ENCODE measurements around the gene SPATA2L.

DNA sequence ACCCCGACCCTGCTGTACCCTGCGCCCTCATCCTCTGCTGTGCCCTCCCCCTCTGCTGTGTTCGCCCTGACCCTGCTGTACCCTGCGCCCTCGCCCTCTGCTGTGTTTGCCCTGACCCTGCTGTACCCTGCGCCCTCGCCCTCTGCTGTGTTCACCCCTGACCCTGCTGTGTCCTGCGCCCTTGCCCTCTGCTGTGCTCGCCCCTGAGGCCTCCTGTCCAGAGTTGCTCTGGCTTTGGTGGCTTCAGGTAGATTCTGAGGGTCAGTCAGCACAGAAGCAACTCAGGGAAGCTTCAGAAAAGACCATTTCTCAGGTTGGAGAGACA, 31.4 kb upstream of the SPATA2L start:
- TF ChIP-seq, protein P1, sequence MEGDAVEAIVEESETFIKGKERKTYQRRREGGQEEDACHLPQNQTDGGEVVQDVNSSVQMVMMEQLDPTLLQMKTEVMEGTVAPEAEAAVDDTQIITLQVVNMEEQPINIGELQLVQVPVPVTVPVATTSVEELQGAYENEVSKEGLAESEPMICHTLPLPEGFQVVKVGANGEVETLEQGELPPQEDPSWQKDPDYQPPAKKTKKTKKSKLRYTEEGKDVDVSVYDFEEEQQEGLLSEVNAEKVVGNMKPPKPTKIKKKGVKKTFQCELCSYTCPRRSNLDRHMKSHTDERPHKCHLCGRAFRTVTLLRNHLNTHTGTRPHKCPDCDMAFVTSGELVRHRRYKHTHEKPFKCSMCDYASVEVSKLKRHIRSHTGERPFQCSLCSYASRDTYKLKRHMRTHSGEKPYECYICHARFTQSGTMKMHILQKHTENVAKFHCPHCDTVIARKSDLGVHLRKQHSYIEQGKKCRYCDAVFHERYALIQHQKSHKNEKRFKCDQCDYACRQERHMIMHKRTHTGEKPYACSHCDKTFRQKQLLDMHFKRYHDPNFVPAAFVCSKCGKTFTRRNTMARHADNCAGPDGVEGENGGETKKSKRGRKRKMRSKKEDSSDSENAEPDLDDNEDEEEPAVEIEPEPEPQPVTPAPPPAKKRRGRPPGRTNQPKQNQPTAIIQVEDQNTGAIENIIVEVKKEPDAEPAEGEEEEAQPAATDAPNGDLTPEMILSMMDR (IDR thresholded peaks at IDR 0.05; ENCODE audit: insufficient read depth, low read depth, low read length), result no peak
- TF ChIP-seq EZH2 (IDR thresholded peaks at IDR 0.05; ENCODE audit: insufficient read depth, low read length), result no peak
